Activated T-cell treated with anti-CD3 and anti-CD28 coated beads for 1 hour (primary cell): ENCODE results near the gene SPIB.
"Not testable (repeated sequence)": the region's sequence is repeated elsewhere in the genome, so short reads cannot be mapped to it uniquely, and the experiment has no call there.

Experiments used
- DNase-seq: peaks from one replicate; pipeline ENCODE4 v3.0.0-alpha.2; 2020; ENCODE audit warnings: low read depth

The SPIB gene

DNA sequence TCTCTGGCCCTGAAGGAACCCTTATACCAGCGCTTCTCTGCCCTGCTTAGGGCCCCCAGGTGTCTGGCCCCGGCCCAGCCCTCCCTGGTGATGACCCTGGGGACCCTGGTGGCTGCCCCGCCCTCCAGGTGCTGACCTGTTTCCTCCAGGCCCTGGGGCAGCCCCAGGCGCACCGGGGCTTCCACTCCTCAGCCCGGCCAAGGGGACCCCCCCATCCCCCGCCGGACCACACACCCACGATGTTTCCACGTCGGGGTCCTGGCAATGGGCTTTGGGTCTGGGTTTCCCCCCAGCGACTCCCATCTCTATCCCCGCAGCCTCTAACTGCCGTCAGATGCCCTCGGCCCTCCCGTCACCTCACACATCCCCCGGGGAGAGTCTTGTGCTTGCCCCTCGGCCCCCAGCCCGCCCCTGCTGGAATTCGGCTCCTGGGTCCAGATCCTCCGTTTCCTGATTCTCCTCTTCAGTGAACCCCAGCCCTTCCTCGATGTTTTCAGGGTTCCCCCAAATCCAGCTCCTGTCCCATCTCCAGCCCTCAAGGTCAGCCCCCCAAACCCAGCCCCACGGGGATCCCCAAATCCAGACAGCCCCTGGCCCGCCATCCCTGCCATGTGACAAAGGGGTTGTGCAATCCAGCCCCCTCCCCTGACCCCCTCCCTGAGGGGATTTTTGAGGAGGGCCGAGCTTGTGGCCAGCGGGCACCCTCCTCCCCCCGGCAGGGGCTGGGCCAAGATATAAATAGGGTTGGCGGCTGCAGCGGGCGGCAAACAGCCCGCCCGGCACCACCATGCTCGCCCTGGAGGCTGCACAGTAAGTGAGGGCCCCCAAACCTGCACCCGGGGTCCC lies at the start of gene SPIB:
Gene SPIB, plus strand, starts transcription at position 763 of the 846 bp plus-strand sequence. Its CDS starts 25 bp downstream, at position 788.
- no peak for DNase-seq

DNA sequence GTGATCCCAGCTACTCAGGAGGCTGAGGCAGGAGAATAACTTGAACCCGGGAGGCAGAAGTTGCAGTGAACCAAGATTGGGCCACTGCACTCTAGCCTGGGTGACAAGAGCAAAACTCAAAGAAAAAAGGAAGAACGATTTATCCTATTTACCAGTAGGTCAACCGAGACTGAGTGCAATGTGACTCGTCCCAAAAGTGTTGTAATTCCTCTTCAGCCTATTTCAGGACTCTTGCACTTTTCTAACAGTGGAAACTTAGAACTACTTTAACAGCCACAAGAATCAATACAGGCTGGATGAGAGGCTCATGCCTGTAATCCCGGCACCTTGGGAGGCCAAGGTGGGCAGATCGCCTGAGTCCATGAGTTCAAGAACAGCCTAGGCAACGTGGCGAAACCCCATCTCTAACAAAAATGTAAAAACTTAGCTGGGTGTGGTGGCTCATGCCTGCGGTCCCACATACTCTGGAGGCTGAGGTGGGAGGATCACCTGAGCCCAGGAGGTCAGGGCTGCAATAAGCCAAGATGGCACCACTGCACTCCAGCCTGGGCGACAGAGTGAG lies 46.7 kb upstream of the SPIB start:
- DNase-seq: no peak

DNA sequence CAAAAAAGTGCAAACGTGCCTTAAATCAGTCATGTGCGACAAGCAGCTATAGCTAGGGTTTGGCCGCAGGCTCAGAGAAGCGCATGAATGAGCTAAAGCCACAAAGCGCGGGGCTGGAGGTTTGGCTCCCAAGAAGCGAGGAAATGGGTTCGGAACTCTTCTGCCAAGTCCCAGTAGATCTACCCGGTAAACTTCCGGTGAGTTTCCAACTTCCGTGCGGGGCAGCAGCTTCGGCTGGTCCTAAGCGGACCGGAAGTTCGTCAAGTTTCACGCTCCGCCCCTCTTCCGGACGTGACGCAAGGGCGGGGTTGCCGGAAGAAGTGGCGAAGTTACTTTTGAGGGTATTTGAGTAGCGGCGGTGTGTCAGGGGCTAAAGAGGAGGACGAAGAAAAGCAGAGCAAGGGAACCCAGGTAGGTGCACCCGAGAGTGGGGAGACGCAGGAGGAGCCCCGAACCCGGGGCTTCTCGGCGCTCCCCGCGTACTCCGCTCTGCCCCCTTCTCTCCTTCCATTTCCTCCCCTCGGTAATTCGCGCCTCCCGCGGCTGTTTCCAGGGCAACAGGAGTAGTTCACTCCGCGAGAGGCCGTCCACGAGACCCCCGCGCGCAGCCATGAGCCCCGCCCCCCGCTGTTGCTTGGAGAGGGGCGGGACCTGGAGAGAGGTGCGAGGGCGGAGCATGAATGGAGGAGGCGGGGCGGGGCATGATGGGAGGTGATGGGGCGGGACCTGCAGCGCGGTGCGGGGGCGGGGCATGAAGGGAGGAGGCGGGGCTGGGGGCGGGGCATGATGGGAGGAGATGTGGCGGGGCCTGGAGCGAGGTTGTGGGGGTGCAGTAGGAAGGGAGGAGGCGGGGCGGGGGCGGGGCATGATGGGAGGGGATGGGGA lies 42.3 kb upstream of the SPIB start, which contains the start of gene NR1H2:
Gene NR1H2, plus strand, starts transcription at position 292 of the 885 bp plus-strand sequence. CDS start 1,149 bp downstream, outside the sequence.
- peak; percentile 90 for DNase-seq

DNA sequence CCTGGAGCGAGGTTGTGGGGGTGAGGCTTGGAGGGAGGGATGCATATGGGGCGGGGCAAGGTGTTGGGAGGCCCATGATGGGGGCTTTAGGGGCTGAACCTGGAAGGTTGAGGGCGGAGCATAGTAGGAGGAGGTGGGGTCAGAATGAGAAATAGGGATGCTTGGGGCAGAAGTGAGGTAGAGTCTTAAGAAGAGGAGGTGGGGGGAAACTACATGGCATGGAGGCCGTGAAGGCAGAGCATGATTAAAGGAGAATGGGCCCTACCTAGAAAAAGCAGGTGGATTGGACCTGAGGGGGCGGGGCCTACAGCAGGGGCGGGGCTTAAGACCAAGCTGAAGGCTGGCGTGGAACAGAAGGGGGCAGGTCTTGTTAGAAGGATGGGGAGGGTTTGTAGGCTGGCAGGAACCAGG lies 41.7 kb upstream of the SPIB start:
- peak; percentile 46 for DNase-seq

DNA sequence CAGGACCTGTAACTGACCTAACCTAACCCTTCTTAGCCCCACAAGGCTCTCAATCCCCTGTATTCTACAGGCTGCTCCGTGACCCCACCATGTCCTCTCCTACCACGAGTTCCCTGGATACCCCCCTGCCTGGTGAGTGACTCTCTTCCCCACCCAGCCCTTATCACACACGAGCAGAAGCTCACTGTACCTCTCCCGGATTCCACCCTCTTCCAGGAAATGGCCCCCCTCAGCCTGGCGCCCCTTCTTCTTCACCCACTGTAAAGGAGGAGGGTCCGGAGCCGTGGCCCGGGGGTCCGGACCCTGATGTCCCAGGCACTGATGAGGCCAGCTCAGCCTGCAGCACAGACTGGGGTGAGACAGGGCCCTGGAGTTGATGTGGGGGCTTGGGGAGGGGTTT lies 41.2 kb upstream of the SPIB start:
- no peak for DNase-seq

DNA sequence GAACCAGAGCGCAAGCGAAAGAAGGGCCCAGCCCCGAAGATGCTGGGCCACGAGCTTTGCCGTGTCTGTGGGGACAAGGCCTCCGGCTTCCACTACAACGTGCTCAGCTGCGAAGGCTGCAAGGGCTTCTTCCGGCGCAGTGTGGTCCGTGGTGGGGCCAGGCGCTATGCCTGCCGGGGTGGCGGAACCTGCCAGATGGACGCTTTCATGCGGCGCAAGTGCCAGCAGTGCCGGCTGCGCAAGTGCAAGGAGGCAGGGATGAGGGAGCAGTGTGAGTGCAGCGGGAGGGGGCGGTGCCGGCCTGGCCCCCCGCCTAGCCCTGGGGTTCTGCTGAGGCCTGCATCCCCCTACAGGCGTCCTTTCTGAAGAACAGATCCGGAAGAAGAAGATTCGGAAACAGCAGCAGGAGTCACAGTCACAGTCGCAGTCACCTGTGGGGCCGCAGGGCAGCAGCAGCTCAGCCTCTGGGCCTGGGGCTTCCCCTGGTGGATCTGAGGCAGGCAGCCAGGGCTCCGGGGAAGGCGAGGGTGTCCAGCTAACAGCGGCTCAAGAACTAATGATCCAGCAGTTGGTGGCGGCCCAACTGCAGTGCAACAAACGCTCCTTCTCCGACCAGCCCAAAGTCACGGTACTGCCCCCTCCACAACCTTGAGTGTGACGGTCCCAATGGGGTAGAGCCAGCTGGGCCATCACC lies 40.4 kb upstream of the SPIB start:
- DNase-seq: no peak

DNA sequence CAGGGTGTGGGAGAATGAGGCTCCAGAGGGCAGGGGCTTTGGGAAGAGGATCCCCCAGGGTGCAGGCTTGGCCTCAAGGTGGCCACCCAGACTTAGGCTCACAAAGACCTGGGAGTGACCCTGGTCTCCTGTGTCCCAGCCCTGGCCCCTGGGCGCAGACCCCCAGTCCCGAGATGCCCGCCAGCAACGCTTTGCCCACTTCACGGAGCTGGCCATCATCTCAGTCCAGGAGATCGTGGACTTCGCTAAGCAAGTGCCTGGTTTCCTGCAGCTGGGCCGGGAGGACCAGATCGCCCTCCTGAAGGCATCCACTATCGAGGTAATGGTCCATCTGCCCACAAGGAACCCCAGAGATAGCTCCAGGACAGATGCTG lies 39.9 kb upstream of the SPIB start:
- DNase-seq: no peak

DNA sequence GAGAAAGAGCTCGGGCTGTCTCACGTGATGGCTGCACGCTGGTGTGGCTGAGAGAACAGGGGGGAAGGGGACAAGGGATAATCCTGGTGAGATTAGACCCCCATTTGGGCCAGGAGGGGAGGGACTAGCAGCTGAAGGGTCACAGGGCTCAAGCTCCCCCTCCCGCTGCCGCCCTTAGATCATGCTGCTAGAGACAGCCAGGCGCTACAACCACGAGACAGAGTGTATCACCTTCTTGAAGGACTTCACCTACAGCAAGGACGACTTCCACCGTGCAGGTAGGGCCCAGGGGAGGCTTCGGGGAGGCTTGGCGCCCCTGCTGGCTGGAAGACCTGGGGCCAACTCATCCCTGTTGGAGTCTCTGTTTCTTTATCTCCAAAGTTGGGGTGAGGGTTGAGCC lies 39.1 kb upstream of the SPIB start:
- DNase-seq: no peak

DNA sequence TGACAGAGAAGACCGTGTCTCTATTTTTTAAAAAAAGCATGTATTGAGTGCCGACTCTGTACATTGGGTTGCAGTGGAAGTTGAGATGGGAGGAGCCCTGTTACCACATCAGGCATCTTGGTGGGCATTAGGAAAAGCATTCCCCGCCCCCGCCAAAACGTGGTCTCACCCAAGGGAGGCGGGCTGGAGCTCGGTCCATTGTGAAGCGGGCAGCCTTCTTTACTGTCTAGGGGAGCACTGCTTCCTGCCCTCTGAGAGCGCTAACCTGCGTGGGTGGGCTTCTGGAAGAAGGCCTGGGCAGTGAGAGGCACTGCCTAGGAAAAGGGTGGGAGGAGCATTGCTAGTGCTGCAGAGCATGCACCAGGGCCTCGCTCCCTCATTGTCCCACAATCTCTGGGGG lies 38.6 kb upstream of the SPIB start:
- DNase-seq: no peak

DNA sequence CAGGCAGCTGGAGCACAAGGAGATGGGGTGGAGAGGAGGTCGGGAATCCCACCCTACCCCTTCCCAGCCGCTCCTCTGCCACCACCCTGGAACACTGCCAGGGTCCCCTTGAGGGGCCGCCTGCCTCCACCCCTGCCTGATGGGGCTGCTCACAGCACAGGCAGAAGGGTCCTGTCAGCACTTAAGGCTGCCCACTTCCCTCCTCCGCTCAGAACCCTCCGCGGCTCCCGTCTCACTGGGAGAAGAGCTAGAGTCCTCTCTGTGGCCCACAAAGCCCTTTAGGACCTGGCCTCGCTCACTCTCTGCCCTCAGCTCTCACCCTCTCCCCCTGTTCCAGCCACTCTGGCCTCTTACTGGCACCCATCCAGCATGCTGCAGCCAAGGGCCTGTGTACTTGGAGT lies 38.0 kb upstream of the SPIB start:
- no peak for DNase-seq

DNA sequence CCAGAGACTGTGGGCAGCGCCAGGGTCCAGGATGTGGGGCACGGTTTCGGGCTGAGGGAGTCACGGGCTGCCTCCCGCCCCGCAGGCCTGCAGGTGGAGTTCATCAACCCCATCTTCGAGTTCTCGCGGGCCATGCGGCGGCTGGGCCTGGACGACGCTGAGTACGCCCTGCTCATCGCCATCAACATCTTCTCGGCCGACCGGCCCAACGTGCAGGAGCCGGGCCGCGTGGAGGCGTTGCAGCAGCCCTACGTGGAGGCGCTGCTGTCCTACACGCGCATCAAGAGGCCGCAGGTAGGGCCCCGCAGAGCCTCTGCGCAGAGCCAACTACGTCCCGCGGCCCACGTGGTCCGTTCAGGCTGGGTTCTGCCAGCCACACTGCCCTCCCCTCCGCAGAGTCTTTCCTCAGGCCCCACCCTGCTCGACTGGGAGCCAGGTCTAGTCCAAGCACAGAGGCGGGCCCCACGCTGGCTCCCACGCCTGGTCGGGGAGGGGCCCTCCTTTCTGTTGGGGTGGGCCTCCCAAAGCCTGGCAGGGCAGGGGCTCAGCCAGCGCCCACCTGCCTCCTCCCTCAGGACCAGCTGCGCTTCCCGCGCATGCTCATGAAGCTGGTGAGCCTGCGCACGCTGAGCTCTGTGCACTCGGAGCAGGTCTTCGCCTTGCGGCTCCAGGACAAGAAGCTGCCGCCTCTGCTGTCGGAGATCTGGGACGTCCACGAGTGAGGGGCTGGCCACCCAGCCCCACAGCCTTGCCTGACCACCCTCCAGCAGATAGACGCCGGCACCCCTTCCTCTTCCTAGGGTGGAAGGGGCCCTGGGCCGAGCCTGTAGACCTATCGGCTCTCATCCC lies 36.6 kb upstream of the SPIB start:
- no peak for DNase-seq

DNA sequence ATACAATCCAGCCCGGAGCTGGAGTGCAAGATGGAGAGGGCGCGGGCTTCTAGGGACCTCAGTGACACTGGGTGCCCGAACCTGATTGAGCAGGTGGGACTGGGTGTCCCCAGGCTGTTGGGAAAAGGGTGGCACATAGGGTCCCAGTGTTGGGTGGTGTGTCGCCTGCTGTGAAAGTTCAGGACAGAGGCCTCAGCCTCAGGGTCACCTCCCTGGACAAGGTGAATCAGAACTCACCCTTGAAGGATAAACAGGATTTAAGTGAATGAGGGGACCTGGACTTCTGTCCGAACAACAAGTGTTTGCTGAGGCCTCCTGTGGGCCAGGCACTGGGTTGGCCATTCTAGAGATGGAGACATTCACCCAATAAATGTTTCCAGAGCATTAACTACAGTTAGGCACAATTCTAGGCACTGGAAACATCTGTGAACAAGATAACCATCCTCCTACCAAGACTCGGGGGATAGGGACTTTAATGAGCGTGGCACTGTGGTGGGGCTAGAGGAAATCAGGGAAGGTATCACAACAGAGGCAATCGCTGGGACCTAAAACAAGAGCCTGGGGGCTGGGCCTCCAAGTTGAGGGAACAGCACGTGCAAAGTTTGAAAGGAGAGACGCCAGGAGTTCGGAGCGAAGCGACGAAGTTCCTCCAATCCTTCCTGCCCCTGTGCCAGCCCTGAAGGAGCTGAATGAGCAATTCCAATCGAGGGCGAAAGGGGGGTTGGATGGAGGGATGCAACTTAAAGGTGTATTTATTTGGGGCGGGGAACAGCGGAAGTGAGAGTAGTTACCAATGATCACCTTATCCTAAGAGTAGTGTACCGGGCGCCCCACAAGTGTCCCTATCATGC lies 35.5 kb upstream of the SPIB start:
- no peak for DNase-seq

DNA sequence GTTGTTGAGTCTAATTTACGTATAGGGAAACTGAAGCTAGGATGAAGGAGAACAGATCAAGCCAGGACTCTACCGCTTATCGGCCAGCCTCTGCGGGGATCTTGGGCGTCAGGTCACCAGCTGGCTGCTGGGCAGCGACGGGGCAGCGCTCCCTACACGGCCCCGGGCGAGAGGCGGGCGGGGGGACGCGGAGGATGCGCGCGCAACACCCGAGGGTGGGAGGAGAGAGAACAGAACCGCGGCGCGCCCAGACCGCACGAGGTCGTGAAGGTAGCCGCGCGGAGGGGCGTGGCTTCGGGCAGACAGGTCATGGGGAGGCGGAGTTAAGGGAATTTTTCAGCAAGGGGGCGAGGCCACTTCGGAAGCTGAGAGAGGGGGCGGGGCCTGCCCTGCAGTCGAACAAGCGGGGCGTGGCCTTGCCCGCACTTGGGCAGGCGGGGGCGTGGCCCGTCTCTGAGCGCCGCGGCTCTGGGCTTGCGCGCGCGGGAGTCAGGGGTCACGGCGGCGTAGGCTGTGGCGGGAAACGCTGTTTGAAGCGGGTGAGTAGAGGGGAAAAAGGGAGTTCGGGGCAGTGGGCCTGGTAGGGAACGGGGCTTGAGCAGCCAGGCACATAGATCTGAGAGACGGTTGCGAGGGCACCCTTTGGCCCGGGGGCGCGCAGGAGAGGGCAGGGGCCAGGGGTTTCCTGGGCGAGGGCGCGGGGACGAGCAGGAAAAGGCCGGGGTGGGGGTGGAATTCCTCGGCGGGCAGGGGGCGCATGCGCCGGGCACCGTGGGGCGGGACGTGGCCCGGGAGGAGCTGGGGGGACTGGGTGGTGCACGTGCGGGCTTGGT lies 34.7 kb upstream of the SPIB start, which contains the start of gene POLD1:
Gene POLD1, plus strand, starts transcription at position 496 of the 833 bp plus-strand sequence. CDS start 14,505 bp downstream, outside the sequence.
- DNase-seq: peak; percentile 98

DNA sequence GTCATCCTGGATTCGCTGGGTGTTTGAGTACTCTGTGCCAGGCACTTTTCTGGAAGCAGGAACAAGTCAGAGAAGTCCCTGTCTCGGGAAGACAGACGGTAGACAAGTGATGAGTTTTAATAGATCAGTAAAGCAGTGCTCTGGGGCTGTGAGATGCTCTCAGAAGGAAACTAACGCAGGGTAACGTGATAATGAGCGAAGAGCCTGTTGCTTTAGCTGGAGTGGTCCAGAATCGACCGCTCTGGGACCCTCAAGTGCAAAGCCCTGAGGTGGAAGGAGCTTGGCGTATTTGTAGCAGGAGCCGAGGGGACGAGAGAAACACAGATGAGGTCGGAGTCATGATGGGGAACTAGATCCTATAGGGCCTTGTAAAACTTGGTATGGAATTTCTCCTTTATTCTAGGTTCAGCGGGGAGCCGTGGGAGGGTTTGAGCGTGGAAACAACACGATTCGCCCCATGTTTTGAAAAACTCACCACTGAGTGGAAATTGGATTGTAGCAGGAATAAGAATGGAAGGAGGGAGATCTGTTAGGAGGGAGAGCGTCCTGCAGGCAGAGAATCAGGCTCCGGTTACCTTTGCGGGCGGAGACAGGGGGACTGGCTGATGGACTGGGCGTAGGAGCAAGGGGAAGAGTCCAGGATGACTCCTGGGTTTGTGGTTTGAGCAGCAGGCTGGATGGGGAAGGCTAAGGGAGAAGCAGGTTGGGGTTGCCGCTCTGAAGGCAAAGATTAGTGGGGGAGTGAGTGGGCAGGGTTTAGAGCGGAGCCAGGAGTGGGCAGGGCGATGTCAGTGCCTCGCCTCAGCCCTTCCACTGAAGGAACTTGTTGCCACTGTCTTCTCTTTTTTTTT lies 33.8 kb upstream of the SPIB start:
- no peak for DNase-seq

DNA sequence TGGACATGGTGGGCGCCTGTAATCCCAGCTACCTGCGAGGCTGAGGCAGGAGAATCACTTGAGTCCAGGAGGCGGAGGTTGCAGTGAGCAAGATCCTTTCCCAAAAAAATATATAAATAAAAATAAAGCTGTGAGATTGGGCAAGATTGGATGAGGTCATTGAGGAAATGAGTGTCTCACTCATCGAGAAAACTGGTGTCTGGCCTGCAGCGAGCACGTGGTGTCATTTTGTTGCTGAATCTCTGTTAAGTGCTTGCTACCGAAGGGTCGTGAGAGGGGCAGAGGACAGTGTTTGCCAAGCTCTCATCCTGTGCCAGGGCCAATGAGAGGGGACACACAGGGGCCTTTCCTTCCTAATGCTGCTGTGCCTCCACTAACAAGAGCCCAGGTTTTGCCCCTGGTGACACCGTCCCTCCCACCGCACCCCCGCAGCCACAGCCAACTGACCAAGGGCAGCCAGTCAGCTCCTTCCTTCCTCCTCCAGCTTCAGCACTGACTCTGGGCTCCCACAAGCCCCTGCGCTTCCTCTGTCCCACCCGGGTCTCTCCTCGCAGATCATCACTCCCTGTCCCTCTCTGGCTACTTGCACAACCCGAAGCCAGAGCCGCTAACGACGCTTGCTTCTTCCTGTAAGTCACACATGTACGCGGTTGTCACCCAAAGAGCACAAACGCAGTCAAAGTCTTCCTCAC lies 31.4 kb upstream of the SPIB start:
- DNase-seq: no peak

DNA sequence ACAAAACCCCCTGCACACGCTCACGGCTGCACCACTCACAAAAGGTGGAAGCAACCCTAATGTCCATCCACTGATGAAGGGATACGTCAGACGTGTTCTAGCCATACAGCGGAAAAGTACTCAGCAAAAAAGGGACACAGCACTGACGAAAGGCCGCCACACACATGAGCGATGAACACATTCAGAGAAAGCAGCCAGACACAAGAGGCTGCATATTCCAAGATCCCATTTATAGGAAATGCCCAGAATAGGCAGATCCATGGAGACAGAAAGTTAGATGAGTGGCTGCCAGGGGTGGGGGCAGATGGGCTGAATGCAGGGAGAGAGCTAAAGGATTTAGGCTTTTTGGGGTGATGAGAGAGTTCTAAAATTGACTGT lies 30.9 kb upstream of the SPIB start:
- no peak for DNase-seq

DNA sequence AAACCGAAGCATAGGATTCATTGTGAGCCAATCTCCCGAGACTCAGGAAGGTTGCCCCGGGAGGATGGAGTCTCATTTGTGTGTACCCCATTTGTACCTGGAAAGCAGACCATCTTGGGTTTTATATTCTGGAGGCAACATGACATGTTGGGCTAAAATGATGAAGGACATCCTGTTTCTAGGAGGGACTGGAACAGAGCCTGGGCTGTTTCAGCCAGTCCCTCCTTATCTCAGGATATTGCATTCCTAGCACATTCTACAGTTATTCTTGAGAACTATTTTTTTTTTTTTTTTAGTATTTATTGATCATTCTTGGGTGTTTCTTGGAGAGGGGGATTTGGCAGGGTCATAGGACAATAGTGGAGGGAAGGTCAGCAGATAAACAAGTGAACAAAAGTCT lies 28.4 kb upstream of the SPIB start:
- DNase-seq: not testable (repeated sequence)

DNA sequence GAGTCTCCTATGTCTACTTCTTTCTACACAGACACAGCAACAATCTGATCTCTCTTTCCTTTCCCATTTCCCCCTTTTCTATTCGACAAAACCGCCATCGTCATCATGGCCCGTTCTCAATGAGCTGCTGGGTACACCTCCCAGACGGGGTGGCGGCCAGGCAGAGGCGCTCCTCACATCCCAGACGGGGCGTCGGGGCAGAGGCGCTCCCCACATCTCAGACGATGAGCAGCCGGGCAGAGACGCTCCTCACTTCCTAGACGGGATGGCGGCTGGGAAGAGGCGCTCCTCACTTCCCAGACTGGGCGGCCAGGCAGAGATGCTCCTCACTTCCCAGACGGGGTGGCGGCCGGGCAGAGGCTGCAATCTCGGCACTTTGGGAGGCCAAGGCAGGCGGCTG lies 27.8 kb upstream of the SPIB start:
- DNase-seq: not testable (repeated sequence)
